HG03565 (cell line): ENCODE measurements around the gene RIPOR1.

Experiments
- ATAC-seq: cut with Tn5 transposase; IDR thresholded peaks from one replicate; pipeline ENCODE4 v1.9.1; 2021; ENCODE audit warnings: mild to moderate bottlenecking, moderate library complexity; ENCODE audit not compliant: unreplicated experiment

The RIPOR1 gene

GRCh38 chr16:67558859-67559258 lies 30.2 kb downstream of the RIPOR1 start:
- ATAC-seq, result no peak

GRCh38 chr16:67560827-67561342 lies 32.3 kb downstream of the RIPOR1 start:
- no peak for ATAC-seq

- ATAC-seq, result no peak
Observed at GRCh38 chr16:67561501-67561823, 32.8 kb downstream of the RIPOR1 start.

- ATAC-seq, result peak; percentile 74
Observed at GRCh38 chr16:67561824-67562525, 33.3 kb downstream of the RIPOR1 start.

GRCh38 chr16:67562526-67562917 lies 33.9 kb downstream of the RIPOR1 start, which contains the start of gene CTCF:
Gene CTCF (plus strand): TSS chr16:67562526. CDS start chr16:67610833, 48,307 bp downstream.
- peak; percentile 27 for ATAC-seq

GRCh38 chr16:67562918-67563707 lies 34.5 kb downstream of the RIPOR1 start:
- ATAC-seq, result peak; percentile 7

- no peak for ATAC-seq
Observed at GRCh38 chr16:67563708-67564468, 35.3 kb downstream of the RIPOR1 start.

- no peak for ATAC-seq
Observed at GRCh38 chr16:67565470-67566100, 37.0 kb downstream of the RIPOR1 start.

- ATAC-seq, result no peak
Observed at GRCh38 chr16:67571464-67571863, 42.8 kb downstream of the RIPOR1 start.

GRCh38 chr16:67571981-67572431 lies 43.4 kb downstream of the RIPOR1 start:
- ATAC-seq, result no peak

- ATAC-seq, result no peak
Observed at GRCh38 chr16:67579686-67580085, 51.1 kb downstream of the RIPOR1 start.

GRCh38 chr16:67580202-67580601 lies 51.6 kb downstream of the RIPOR1 start:
- no peak for ATAC-seq

GRCh38 chr16:67593288-67593687 lies 64.7 kb downstream of the RIPOR1 start:
- ATAC-seq, result no peak

- ATAC-seq, result no peak
Observed at GRCh38 chr16:67593701-67594100, 65.1 kb downstream of the RIPOR1 start.

- ATAC-seq, result no peak
Observed at GRCh38 chr16:67594256-67594915, 65.8 kb downstream of the RIPOR1 start.

GRCh38 chr16:67594956-67595355 lies 66.3 kb downstream of the RIPOR1 start:
- no peak for ATAC-seq
